GM18508 (cell line): ENCODE measurements around the gene TVP23B.
"Not testable (repeated sequence)": the region's sequence is repeated elsewhere in the genome, so short reads cannot be mapped to it uniquely, and the experiment has no call there.

ENCODE experiments used
- ATAC-seq: cut with Tn5 transposase; IDR thresholded peaks from one replicate; pipeline ENCODE4 v1.9.1; 2021; ENCODE audit warnings: moderate number of reproducible peaks; ENCODE audit not compliant: insufficient read depth, unreplicated experiment

The TVP23B gene

GRCh38 chr17:18780991-18781718, at the start of gene TVP23B:
TVP23B (plus strand) TSS chr17:18781183; CDS start chr17:18781294, 111 bp downstream.
- peak; percentile 80 for ATAC-seq

GRCh38 chr17:18732438-18732837, 48.5 kb upstream of the TVP23B start:
- not testable (repeated sequence) for ATAC-seq

- not testable (repeated sequence) for ATAC-seq
Measured at GRCh38 chr17:18733350-18733749, 47.6 kb upstream of the TVP23B start.

- ATAC-seq: not testable (repeated sequence)
Measured at GRCh38 chr17:18739616-18740391, 41.2 kb upstream of the TVP23B start.

- ATAC-seq: not testable (repeated sequence)
Measured at GRCh38 chr17:18741228-18741627, 39.8 kb upstream of the TVP23B start.

- not testable (repeated sequence) for ATAC-seq
Measured at GRCh38 chr17:18743699-18744421, 37.1 kb upstream of the TVP23B start, which contains the start of gene FBXW10. FBXW10 (plus strand) TSS chr17:18744054; CDS start chr17:18744245, 191 bp downstream.

GRCh38 chr17:18744726-18745125, 36.3 kb upstream of the TVP23B start:
- ATAC-seq: not testable (repeated sequence)

GRCh38 chr17:18746551-18746950, 34.4 kb upstream of the TVP23B start:
- not testable (repeated sequence) for ATAC-seq

GRCh38 chr17:18747501-18747900, 33.5 kb upstream of the TVP23B start:
- not testable (repeated sequence) for ATAC-seq

GRCh38 chr17:18750242-18750641, 30.7 kb upstream of the TVP23B start:
- ATAC-seq: not testable (repeated sequence)

- ATAC-seq: not testable (repeated sequence)
Measured at GRCh38 chr17:18753829-18754409, 27.1 kb upstream of the TVP23B start.

- not testable (repeated sequence) for ATAC-seq
Measured at GRCh38 chr17:18755969-18756368, 25.0 kb upstream of the TVP23B start.

GRCh38 chr17:18757368-18758044, 23.5 kb upstream of the TVP23B start:
- not testable (repeated sequence) for ATAC-seq

- ATAC-seq: not testable (repeated sequence)
Measured at GRCh38 chr17:18758344-18758743, 22.6 kb upstream of the TVP23B start.

GRCh38 chr17:18760221-18760620, 20.8 kb upstream of the TVP23B start:
- ATAC-seq: not testable (repeated sequence)

- not testable (repeated sequence) for ATAC-seq
Measured at GRCh38 chr17:18770572-18770971, 10.4 kb upstream of the TVP23B start.

- not testable (repeated sequence) for ATAC-seq
Measured at GRCh38 chr17:18771066-18771465, 9.9 kb upstream of the TVP23B start.

- ATAC-seq: no peak
Measured at GRCh38 chr17:18772471-18772870, 8.5 kb upstream of the TVP23B start.

- ATAC-seq: not testable (repeated sequence)
Measured at GRCh38 chr17:18781805-18782204, 822 bp downstream of the TVP23B start.

- not testable (repeated sequence) for ATAC-seq
Measured at GRCh38 chr17:18785933-18786332, 5.0 kb downstream of the TVP23B start.
